NCI-H1105 (cell line): ENCODE data around the gene ERP29.
"Not testable (repeated sequence)": the region's sequence is repeated elsewhere in the genome, so short reads cannot be mapped to it uniquely, and the experiment has no call there.

ENCODE experiments used
- DNase-seq: peaks from one replicate; lab custom pipeline; 2025; lab: John Stamatoyannopoulos, UW

The ERP29 gene

GRCh38 chr12:112036614-112037013, 23.4 kb downstream of the ERP29 start:
- not testable (repeated sequence) for DNase-seq

GRCh38 chr12:112046003-112046402, 32.8 kb downstream of the ERP29 start:
- DNase-seq, result no peak

GRCh38 chr12:112049351-112049750, 36.1 kb downstream of the ERP29 start:
- DNase-seq, result no peak

GRCh38 chr12:112061137-112061536, 47.9 kb downstream of the ERP29 start:
- no peak for DNase-seq

- no peak for DNase-seq
Observed at GRCh38 chr12:112063273-112063672, 50.0 kb downstream of the ERP29 start.

GRCh38 chr12:112066566-112066965, 53.3 kb downstream of the ERP29 start:
- DNase-seq, result no peak
